Raji (cell line): ENCODE data around the gene CLDN17.

Source experiments
- POLR2A ChIP-seq: IDR thresholded peaks from 2 replicates; pipeline ENCODE4 v1.6.1; 2011; ENCODE audit warnings: low read depth, low read length, control low read depth; ENCODE audit not compliant: insufficient read depth

CLDN17 gene

DNA sequence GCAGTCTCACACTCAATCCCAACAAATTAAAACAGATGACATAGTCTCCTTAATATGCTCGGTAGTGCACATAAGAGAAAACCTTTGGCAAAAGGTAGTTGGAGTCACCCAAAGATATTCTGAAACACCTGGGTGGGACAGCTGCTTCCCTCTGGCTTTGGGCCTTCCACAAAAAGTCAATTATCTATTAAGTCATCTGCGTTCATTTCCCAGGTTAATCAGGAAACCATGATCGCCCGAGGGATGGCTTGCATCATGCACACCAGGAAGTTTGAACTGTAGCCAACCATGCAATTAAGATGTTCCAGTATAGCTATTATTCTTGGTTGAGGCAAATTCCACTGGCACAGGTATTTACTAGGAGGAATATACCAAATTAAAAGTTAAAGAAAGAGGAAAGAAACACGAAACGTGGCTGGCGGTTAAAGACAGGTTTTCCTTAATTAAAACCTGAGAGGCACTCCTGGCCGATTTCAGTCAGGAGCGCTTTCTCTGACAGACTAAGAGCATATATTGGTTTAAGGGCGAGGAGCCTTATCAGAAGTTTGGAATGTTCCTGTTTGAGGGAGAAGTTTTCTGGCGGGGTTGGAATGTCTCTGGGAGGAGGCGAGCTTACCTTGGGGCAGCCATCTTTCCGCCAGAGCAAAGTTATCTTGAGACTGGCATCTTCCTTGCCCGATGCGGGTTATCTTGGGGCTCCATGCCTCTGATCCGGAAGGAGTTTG is 19.9 kb downstream of the CLDN17 start:
- no peak for TF ChIP-seq POLR2A

DNA sequence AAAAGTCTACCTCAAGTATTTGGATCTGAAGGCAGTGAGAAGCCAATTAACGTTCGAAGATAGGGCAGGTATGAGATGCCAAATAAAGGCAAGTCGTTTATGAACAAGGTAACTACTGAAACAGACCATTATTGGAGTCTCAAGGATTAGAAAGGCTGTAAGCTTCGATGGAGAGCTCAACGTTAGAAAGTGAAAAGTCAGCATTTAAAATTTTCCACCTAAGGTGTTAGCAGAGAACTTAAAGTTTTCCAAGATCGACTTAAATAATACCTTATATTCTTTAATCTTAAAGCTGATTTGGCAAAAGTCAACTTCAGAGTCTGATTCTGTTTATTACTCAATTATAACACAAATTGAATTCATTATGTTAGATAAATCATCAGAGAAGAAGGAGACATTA is 28.1 kb downstream of the CLDN17 start:
- TF ChIP-seq POLR2A = no peak

DNA sequence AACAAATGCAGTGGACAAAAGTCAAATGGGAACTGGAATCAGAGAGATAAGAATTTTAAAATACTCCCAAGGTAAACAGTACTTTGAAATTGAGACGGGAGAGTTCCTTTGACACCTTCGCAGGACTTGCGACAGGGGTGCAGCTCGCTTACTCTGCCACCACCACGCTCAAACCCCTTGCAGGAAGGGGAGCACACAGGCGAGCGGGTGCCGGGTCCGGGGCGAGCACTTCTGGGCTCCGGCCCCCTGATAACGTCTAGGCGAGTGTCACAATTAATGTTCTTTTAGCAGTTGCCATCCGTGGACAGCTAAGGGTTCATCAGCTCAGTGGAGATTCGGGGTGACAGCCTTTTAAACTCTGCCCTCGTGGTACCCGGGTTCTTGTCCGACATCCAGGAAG is 37.4 kb downstream of the CLDN17 start:
- no peak for TF ChIP-seq POLR2A

DNA sequence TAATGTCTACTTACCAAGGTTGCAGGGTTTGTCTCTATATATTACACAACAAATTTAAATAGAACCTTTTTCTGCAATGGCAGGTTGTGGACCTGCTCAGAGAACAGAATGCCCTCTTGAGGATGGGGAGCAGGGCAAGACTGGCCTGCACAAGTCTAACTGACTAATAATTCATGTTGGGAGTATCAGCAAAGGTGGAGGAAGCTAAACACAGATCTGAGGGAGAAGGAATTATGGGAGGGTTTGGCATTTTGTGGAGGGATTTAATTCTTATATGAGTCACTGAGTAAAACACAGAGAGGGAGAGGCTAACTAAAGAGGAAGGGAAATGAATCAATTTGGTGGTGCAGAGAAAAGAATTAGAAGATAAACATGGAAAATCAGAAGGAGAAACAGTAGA is 40.0 kb downstream of the CLDN17 start:
- no peak for TF ChIP-seq POLR2A

DNA sequence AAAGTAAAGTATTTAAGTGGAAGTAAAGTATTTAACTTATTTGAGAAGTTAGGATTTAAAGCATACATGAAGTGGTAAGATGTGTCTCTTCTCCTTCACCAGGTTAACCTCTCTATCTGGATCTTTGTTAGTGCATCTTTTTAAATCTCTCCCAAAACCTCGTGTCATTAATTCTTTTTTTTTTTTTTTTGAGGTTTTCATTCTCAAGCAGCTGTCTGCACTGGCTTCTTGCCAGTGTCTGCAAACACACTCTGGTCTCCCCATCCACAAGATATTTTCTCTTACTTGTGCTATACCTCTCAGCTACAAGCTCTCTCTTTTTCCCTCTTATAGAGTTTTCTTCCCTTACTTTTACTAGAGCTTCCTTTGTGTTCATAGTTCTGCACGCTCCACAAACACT is 49.0 kb downstream of the CLDN17 start:
- TF ChIP-seq POLR2A = no peak

DNA sequence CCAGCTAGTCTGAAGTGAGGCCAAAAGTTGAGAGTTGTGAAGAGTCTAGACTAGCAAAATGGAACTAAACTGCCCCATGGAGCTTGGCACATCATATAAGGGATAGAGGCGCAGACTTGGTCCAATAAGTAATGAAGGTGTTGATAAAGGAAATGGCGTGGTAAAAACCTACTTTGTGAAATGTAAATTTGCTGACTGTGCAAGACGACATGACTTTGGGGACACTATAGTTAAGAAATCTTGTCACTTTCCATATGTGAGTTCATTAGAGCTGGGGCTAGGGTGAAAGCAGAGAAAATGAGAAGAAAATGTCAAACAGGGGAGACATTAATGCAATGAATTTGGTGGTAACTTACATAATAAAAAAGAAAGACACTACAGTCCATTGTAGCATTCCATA is 50.1 kb downstream of the CLDN17 start:
- TF ChIP-seq POLR2A = no peak
